GM12892 (cell line): ENCODE results near the gene KRT15.

Experiments used
- POLR2A ChIP-seq: IDR thresholded peaks from 2 replicates; pipeline ENCODE4 v1.6.1; 2011; ENCODE audit warnings: low read depth, low read length, control low read depth
- POLR2AphosphoS5 ChIP-seq: IDR thresholded peaks from 2 replicates; pipeline ENCODE4 v1.6.1; 2011; ENCODE audit warnings: low read depth, low read length, control low read depth
- TAF1 ChIP-seq: IDR thresholded peaks from 2 replicates; pipeline ENCODE4 v1.6.1; 2011; ENCODE audit warnings: low read depth, mild to moderate bottlenecking, control low read depth, low read length, borderline replicate concordance

DNA sequence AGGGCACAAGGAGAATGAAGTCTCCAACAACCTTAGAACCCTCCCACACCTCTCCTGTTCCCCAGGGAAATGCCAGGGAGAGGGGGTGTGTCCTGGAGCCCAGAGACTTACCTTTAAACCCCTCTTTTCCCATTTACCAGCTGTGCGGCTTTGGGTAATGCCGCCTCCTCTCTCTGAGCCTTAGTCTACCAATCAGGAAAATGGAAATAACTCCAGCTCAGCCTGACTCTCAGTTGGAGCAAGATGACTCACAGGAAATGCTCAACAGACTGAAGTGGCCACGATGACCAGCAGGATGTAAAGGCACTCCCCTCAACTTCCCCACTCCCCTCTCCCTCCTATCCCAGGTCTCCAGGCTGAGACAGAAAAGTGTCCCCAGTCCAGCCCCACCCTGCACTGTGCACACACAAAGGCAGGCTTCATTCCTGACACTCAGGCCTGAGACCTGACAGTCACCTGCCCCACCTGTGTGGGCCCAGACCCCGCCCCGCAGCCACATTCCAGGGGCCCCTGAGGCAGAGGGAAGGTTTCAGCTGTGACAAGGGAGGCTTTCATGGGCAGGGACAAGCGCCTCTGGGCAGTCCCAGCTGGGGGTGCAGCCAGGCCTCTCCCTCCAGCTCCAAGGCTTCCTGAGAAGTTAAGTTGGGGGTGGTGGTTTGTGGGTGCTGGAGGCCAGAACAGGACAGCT is 3.0 kb upstream of the KRT15 start:
- TF ChIP-seq POLR2A, result no peak
- TF ChIP-seq POLR2AphosphoS5, result no peak
- TF ChIP-seq TAF1, result no peak
